GM12878 (cell line): ENCODE data around the gene MORN4. TPM values are rescaled to one million over a fixed set of nuclear protein-coding genes. Genes with fewer than 3 reads are reported as not detected.

Experiments used
- ATAC-seq: fragments of 200-7000 bp; cut with Tn5 transposase; 3 replicates; pipeline ENCODE4 v1.9.1; 2020; ENCODE audit warnings: mild to moderate bottlenecking, moderate library complexity
- BruUV-seq: library from RNA; stranded (reverse); fragments of 400-500 nt; replicated peaks from 2 replicates; lab custom pipeline; 2021; lab: Mats Ljungman, UMichigan
- CTCF ChIA-PET: fragments of 300-600 bp; sonication (Branson Sonifier 250); formaldehyde crosslinking; extraction: SDS; loops from one replicate; lab custom pipeline; 2021; ENCODE audit warnings: inconsistent platforms; lab: Yijun Ruan, JAX
- POLR2A ChIA-PET: fragments of 350-600 bp; formaldehyde crosslinking; extraction: SDS; loops from one replicate; lab custom pipeline; 2021; ENCODE audit warnings: inconsistent platforms; lab: Charles Lee
- RAD21 ChIA-PET: fragments of 300-600 bp; sonication (Branson Sonifier 250); formaldehyde crosslinking; loops from one replicate; lab custom pipeline; 2023; ENCODE audit warnings: antibody characterized with exemption; ENCODE audit not compliant: unreplicated experiment; lab: Charles Lee
- SMC1A ChIA-PET: fragments of 300-600 bp; sonication (Branson Sonifier 250); formaldehyde crosslinking; loops from one replicate; lab custom pipeline; 2023; ENCODE audit not compliant: unreplicated experiment, uncharacterized antibody; lab: Charles Lee
- DNase-seq: peaks from one replicate; pipeline ENCODE4 v3.0.0-alpha.2; 2011; ENCODE audit warnings: low read depth, low spot score
- FAIRE-seq: peaks from 3 replicates; lab custom pipeline; 2011; peaks lifted over from hg19 to GRCh38; lab: Jason Lieb, UNC
- H2AFZ ChIP-seq: 2 replicates; pipeline ENCODE4 v1.6.0; 2011; ENCODE audit warnings: low read depth, low read length, control low read depth; ENCODE audit not compliant: control insufficient read depth
- H3K27ac ChIP-seq: 2 replicates; pipeline ENCODE4 v1.5.1; 2011; ENCODE audit warnings: control low read depth; ENCODE audit not compliant: control insufficient read depth, insufficient read depth
- H3K27me3 ChIP-seq, 2 experiments: replicated peaks in 1 of 2; 2 replicates each; pipeline versions ENCODE4 v1.6.0 to v1.6.1; 2011; ENCODE audit warnings: low read length in 1 of 2; ENCODE audit not compliant: control insufficient read depth in 2 of 2, insufficient read depth in 2 of 2
- H3K36me3 ChIP-seq, 2 experiments: 2 replicates each; pipeline ENCODE4 v1.5.1; 2011; ENCODE audit warnings: low read length in 1 of 2; ENCODE audit not compliant: control insufficient read depth in 2 of 2, insufficient read depth in 2 of 2
- H3K4me1 ChIP-seq: 2 replicates; pipeline ENCODE4 v1.6.1; 2011; ENCODE audit warnings: mild to moderate bottlenecking, low read length, moderate library complexity, mixed read lengths; ENCODE audit not compliant: control insufficient read depth, insufficient read depth
- H3K4me2 ChIP-seq: 2 replicates; pipeline ENCODE4 v1.6.0; 2011; ENCODE audit warnings: control low read depth; ENCODE audit not compliant: control insufficient read depth, insufficient read depth
- H3K4me3 ChIP-seq: fragments of 200-600 bp; sonication (generic); 2 replicates; pipeline ENCODE4 v1.5.1; 2016
- H3K79me2 ChIP-seq: 2 replicates; pipeline ENCODE4 v1.6.0; 2011; ENCODE audit warnings: low read length; ENCODE audit not compliant: control insufficient read depth, insufficient read depth
- H3K9ac ChIP-seq: 2 replicates; pipeline ENCODE4 v1.8.0; 2011; ENCODE audit warnings: low read length, control low read depth, mixed read lengths; ENCODE audit not compliant: control insufficient read depth, insufficient read depth
- H3K9me3 ChIP-seq: replicated peaks from 3 replicates; pipeline ENCODE4 v1.5.1; 2011; ENCODE audit warnings: mild to moderate bottlenecking, low read length; ENCODE audit not compliant: control insufficient read depth, insufficient read depth
- H4K20me1 ChIP-seq: 2 replicates; pipeline ENCODE4 v1.6.0; 2011; ENCODE audit not compliant: control insufficient read depth, insufficient read depth
- BACH1 ChIP-seq: fragments of 450-650 bp; IDR thresholded peaks from 2 replicates; pipeline ENCODE4 v1.6.1; 2017; ENCODE audit warnings: mild to moderate bottlenecking, borderline replicate concordance
- EP300 ChIP-seq, 2 experiments: fragments of 150-350 bp in 1 of 2; IDR thresholded peaks; 2 replicates each; pipeline ENCODE4 v1.6.1; 2011 to 2012; ENCODE audit warnings: low read depth in 2 of 2, low read length in 2 of 2, borderline replicate concordance in 1 of 2, improper control_type of control experiment in 1 of 2, inconsistent platforms in 1 of 2; ENCODE audit not compliant: control insufficient read depth in 1 of 2
- EZH2 ChIP-seq: IDR thresholded peaks from 2 replicates; pipeline ENCODE4 v1.6.1; 2012; ENCODE audit warnings: low read depth, mild to moderate bottlenecking, control low read depth, inconsistent platforms, low read length, borderline replicate concordance; ENCODE audit not compliant: control insufficient read depth
- FOXM1 ChIP-seq: IDR thresholded peaks from 2 replicates; pipeline ENCODE4 v1.6.1; 2012; ENCODE audit warnings: low read depth, mild to moderate bottlenecking, inconsistent platforms, low read length, moderate library complexity
- KDM1A ChIP-seq: fragments of 200-600 bp; sonication (generic); IDR thresholded peaks from 2 replicates; pipeline ENCODE4 v1.6.1; 2016; ENCODE audit warnings: borderline replicate concordance
- NFYB ChIP-seq: IDR thresholded peaks from 2 replicates; pipeline ENCODE4 v1.6.1; 2011; ENCODE audit warnings: low read depth, mild to moderate bottlenecking, low read length, improper control_type of control experiment, moderate library complexity; ENCODE audit not compliant: insufficient read depth
- POLR2AphosphoS2 ChIP-seq: IDR thresholded peaks from 2 replicates; pipeline ENCODE4 v1.6.1; 2011; ENCODE audit warnings: low read depth, mild to moderate bottlenecking, low read length, improper control_type of control experiment, moderate library complexity
- POLR2AphosphoS5 ChIP-seq: IDR thresholded peaks from 2 replicates; pipeline ENCODE4 v1.6.1; 2011; ENCODE audit warnings: mild to moderate bottlenecking, low read length, inconsistent platforms
- SP1 ChIP-seq: IDR thresholded peaks from one replicate; pipeline ENCODE4 v1.6.1; 2011; ENCODE audit warnings: low read depth, low read length
- STAT3 ChIP-seq: IDR thresholded peaks from 2 replicates; pipeline ENCODE4 v1.6.1; 2011; ENCODE audit warnings: low read depth, low read length, improper control_type of control experiment
- whole genome bisulfite sequencing: methylation state at CpG from one replicate; pipeline ENCODE4 v1.1.6; 2016; ENCODE audit warnings: low lambda C conversion rate; ENCODE audit not compliant: insufficient replicate concordance, insufficient coverage; ENCODE audit errors: missing lambda C conversion rate; 5-methylcytosine and 5-hydroxymethylcytosine counted together
- in situ Hi-C: fragments of 300-500 bp; cut with MboI; formaldehyde crosslinking; loops from 9 replicates; pipeline ENCODE4 v1.14.3; 2018; ENCODE audit warnings: mixed read lengths
- intact Hi-C: fragments of 100-400 bp; cut with micrococcal nuclease; formaldehyde crosslinking; loops from one replicate; pipeline ENCODE4 v1.14.2; 2022; ENCODE audit not compliant: unreplicated experiment
- polyA plus RNA-seq, 11 experiments: library from polyadenylated mRNA; depleted of rRNA in 4 of 11; unstranded in 6 of 11; stranded (reverse) in 5 of 11; fragments of >200 nt; fragmentation: Nextera tagmentation in 4 of 11; fragmentation: Illumina TruSeq in 1 of 11; extraction: Ambion mirVana in 4 of 11; extraction: Trizol in 1 of 11; gene quantifications; 1 replicate in 1 of 11; 2 replicates in 10 of 11; pipeline versions ENCODE4 v1.2.1 to v1.2.3, GENCODE V29; 2011 to 2016; ENCODE audit warnings: inconsistent platforms in 2 of 11, missing spikeins in 2 of 11, low read depth in 1 of 11
- total RNA-seq, 4 experiments: library from RNA; depleted of rRNA in 3 of 4; stranded (reverse); fragments of >200 nt in 3 of 4; fragmentation: Illumina TruSeq in 1 of 4; extraction: Trizol in 1 of 4; gene quantifications; 2 replicates each; pipeline versions ENCODE4 v1.2.1 to v1.2.3, GENCODE V29; 2013 to 2021
- TF ChIP-seq, protein P1 (sequence below): fragments of 450-650 bp; formaldehyde crosslinking; IDR thresholded peaks from 2 replicates; pipeline ENCODE4 v1.4.0; 2020; ENCODE audit warnings: mild to moderate bottlenecking, moderate library complexity
- TF ChIP-seq, protein P2 (sequence below): IDR thresholded peaks from 2 replicates; pipeline ENCODE4 v1.6.1; 2012; ENCODE audit warnings: mild to moderate bottlenecking, low read depth, low read length
- TF ChIP-seq, protein P3 (sequence below): fragments of 450-650 bp; formaldehyde crosslinking; IDR thresholded peaks from 2 replicates; pipeline ENCODE4 v1.5.0; 2022; ENCODE audit warnings: mild to moderate bottlenecking, missing genetic modification characterization

Gene MORN4
- total and polyA plus RNA-seq, 10 of the 15 experiments (the other 5 are each of a cell fraction or from before 2014, with no cell fraction given): 1.3 to 5.5 (median 2.6) TPM

DNA sequence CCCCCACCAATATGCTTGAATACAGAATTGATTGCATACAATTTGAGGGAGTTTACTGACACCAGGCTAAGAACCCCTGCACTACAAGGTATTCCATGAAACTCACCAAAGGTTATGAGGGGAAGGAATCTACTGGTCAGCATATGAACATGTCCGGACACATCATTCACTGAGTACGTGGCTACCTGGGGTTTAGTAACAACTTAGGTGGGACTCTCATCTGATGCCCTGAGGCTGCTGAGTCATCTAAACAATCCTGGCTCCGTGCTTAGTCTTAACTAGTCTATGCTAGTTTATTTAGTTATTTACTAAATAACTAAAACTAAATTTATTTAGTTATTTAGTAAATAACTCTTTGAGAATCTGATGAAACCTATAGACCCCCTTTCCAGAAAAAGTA, 18.5 kb upstream of the MORN4 start:
- no peak overlapping the region for H3K4me3 ChIP-seq
- RAD21 ChIA-PET: no interaction called here
- H2AFZ ChIP-seq: no peak overlapping the region
- H3K4me2 ChIP-seq: no peak overlapping the region
- in situ Hi-C loops: no loop called here
- peaks cover 7% of the 10 kb centered on the region for H3K4me1 ChIP-seq
- intact Hi-C loops: no loop called here
- no peak overlapping the region for H3K9ac ChIP-seq
- CTCF ChIA-PET: no interaction called here
- H3K27me3 ChIP-seq: no peaks in the 10 kb centered on the region
- H3K36me3 ChIP-seq: peaks cover 7% of the 10 kb centered on the region in 2 experiments; a peak in 3 of 4 replicates
- no peak for ATAC-seq
- H3K9me3 ChIP-seq: no peaks in the 10 kb centered on the region
- over 99% methylated on average over 3 of the region's 3 CpGs for WGBS
- H3K27ac ChIP-seq: no peak overlapping the region
- no TSS peak for BruUV-seq
- no peak for DNase-seq
- peaks cover 5% of the 10 kb centered on the region for H3K79me2 ChIP-seq
- SMC1A ChIA-PET: no interaction called here
- FAIRE-seq: no peak
- POLR2A ChIA-PET: no interaction called here
- no peaks in the 10 kb centered on the region for H4K20me1 ChIP-seq
- TF ChIP-seq EP300 (IDR thresholded peaks at IDR 0.05; ENCODE audit: borderline replicate concordance in 1 of 2, control insufficient read depth in 1 of 2, low read depth in 2 of 2, low read length in 2 of 2) (no peak), FOXM1 (no peak), POLR2AphosphoS5 (no peak), EZH2 (no peak), STAT3 (no peak), POLR2AphosphoS2 (no peak), NFYB (no peak), KDM1A (no peak), BACH1 (no peak), SP1 (no peak)
- TF ChIP-seq, protein P1, sequence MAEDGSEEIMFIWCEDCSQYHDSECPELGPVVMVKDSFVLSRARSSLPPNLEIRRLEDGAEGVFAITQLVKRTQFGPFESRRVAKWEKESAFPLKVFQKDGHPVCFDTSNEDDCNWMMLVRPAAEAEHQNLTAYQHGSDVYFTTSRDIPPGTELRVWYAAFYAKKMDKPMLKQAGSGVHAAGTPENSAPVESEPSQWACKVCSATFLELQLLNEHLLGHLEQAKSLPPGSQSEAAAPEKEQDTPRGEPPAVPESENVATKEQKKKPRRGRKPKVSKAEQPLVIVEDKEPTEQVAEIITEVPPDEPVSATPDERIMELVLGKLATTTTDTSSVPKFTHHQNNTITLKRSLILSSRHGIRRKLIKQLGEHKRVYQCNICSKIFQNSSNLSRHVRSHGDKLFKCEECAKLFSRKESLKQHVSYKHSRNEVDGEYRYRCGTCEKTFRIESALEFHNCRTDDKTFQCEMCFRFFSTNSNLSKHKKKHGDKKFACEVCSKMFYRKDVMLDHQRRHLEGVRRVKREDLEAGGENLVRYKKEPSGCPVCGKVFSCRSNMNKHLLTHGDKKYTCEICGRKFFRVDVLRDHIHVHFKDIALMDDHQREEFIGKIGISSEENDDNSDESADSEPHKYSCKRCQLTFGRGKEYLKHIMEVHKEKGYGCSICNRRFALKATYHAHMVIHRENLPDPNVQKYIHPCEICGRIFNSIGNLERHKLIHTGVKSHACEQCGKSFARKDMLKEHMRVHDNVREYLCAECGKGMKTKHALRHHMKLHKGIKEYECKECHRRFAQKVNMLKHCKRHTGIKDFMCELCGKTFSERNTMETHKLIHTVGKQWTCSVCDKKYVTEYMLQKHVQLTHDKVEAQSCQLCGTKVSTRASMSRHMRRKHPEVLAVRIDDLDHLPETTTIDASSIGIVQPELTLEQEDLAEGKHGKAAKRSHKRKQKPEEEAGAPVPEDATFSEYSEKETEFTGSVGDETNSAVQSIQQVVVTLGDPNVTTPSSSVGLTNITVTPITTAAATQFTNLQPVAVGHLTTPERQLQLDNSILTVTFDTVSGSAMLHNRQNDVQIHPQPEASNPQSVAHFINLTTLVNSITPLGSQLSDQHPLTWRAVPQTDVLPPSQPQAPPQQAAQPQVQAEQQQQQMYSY (CRISPR knock-in tag): no peak
- TF ChIP-seq, protein P2, sequence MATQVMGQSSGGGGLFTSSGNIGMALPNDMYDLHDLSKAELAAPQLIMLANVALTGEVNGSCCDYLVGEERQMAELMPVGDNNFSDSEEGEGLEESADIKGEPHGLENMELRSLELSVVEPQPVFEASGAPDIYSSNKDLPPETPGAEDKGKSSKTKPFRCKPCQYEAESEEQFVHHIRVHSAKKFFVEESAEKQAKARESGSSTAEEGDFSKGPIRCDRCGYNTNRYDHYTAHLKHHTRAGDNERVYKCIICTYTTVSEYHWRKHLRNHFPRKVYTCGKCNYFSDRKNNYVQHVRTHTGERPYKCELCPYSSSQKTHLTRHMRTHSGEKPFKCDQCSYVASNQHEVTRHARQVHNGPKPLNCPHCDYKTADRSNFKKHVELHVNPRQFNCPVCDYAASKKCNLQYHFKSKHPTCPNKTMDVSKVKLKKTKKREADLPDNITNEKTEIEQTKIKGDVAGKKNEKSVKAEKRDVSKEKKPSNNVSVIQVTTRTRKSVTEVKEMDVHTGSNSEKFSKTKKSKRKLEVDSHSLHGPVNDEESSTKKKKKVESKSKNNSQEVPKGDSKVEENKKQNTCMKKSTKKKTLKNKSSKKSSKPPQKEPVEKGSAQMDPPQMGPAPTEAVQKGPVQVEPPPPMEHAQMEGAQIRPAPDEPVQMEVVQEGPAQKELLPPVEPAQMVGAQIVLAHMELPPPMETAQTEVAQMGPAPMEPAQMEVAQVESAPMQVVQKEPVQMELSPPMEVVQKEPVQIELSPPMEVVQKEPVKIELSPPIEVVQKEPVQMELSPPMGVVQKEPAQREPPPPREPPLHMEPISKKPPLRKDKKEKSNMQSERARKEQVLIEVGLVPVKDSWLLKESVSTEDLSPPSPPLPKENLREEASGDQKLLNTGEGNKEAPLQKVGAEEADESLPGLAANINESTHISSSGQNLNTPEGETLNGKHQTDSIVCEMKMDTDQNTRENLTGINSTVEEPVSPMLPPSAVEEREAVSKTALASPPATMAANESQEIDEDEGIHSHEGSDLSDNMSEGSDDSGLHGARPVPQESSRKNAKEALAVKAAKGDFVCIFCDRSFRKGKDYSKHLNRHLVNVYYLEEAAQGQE: no peak
- TF ChIP-seq, protein P3, sequence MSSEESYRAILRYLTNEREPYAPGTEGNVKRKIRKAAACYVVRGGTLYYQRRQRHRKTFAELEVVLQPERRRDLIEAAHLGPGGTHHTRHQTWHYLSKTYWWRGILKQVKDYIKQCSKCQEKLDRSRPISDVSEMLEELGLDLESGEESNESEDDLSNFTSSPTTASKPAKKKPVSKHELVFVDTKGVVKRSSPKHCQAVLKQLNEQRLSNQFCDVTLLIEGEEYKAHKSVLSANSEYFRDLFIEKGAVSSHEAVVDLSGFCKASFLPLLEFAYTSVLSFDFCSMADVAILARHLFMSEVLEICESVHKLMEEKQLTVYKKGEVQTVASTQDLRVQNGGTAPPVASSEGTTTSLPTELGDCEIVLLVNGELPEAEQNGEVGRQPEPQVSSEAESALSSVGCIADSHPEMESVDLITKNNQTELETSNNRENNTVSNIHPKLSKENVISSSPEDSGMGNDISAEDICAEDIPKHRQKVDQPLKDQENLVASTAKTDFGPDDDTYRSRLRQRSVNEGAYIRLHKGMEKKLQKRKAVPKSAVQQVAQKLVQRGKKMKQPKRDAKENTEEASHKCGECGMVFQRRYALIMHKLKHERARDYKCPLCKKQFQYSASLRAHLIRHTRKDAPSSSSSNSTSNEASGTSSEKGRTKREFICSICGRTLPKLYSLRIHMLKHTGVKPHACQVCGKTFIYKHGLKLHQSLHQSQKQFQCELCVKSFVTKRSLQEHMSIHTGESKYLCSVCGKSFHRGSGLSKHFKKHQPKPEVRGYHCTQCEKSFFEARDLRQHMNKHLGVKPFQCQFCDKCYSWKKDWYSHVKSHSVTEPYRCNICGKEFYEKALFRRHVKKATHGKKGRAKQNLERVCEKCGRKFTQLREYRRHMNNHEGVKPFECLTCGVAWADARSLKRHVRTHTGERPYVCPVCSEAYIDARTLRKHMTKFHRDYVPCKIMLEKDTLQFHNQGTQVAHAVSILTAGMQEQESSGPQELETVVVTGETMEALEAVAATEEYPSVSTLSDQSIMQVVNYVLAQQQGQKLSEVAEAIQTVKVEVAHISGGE (CRISPR knock-in tag): no peak
